ENCODE measurements around the gene CLK1.

DNA sequence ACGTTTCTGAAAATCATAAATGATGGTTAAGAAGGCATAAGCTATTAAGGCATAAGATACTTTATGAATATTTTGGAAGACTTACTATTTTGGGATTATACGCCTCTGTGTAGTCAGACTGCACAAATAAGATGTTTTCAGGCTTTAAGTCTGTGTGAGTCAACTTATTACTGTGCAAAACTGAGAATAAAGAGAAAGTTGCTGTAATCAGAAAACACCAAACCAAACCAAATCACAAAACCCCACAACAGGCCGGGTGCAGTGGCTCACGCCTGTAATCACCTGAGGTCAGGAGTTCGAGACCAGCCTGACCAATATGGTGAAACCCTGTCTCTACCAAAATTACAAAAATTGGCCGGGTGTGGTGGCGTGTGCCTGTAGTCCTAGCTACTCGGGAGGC, 7.7 kb downstream of the CLK1 start:
- TF ChIP-seq RARB (CRISPR knock-in tag; IDR thresholded peaks at IDR 0.05) (no peak), ZFP30 (CRISPR knock-in tag; IDR thresholded peaks at IDR 0.05) (no peak), BACH2 (CRISPR knock-in tag; IDR thresholded peaks at IDR 0.05; ENCODE audit: borderline replicate concordance) (no peak), ZC3H10 (CRISPR knock-in tag; IDR thresholded peaks at IDR 0.05) (no peak), OSR1 (CRISPR knock-in tag; IDR thresholded peaks at IDR 0.05) (no peak)

Data from SK-N-SH treated with all-trans-retinoic acid at 6 μM for 48 hours (cell line).